H1 (cell line): ENCODE data around the gene SLC39A11. TPM values are rescaled to one million over a fixed set of nuclear protein-coding genes. Genes with fewer than 3 reads are reported as not detected.

ENCODE experiments used
- ASH2L ChIP-seq: fragments of 200-600, 300-600 bp; sonication (generic); IDR thresholded peaks from one replicate; pipeline ENCODE4 v1.7.1; 2017; ENCODE audit warnings: low read length
- RBBP5 ChIP-seq: IDR thresholded peaks from 2 replicates; pipeline ENCODE4 v1.7.1; 2012; ENCODE audit warnings: low read depth, mild to moderate bottlenecking, inconsistent platforms, low read length, moderate library complexity, borderline replicate concordance
- YY1 ChIP-seq: IDR thresholded peaks from 2 replicates; pipeline ENCODE4 v1.6.1; 2011; ENCODE audit warnings: low read depth, mild to moderate bottlenecking, low read length
- polyA plus RNA-seq, 7 experiments: library from polyadenylated mRNA; depleted of rRNA in 3 of 7; stranded (reverse) in 5 of 7; unstranded in 2 of 7; fragments of >200 nt in 5 of 7; fragments of 200-250 nt in 2 of 7; gene quantifications; 1 replicate in 5 of 7; 2 replicates in 1 of 7; 4 replicates in 1 of 7; pipeline versions ENCODE4 v1.2.1 to v1.2.3, GENCODE V29; 2011 to 2013; ENCODE audit warnings: missing spikeins in 2 of 7, mixed read lengths in 2 of 7
- total RNA-seq: library from RNA; stranded (reverse); fragmentation: NEBNext Ultra II Directional; extraction: Animal tissue kit (Norgen Biotek cat#: 25700); gene quantifications from 2 replicates; pipeline ENCODE4 v1.2.1, GENCODE V29; 2021
- TF ChIP-seq, protein P1 (sequence below): fragments of 300-600 bp; sonication (generic); IDR thresholded peaks from 2 replicates; pipeline ENCODE4 v1.7.1; 2012; ENCODE audit warnings: low read length, moderate library complexity, mild to moderate bottlenecking, inconsistent platforms; ENCODE audit not compliant: insufficient replicate concordance
- TF ChIP-seq, protein P2 (sequence below): IDR thresholded peaks from 2 replicates; pipeline ENCODE4 v1.6.1; 2011; ENCODE audit warnings: low read depth, mild to moderate bottlenecking, low read length; ENCODE audit not compliant: insufficient read depth

The SLC39A11 gene
- total and polyA plus RNA-seq, 2 of the 8 experiments (the other 6 are each of a cell fraction or from before 2014, with no cell fraction given) = 12.2 to 19.6 TPM

DNA sequence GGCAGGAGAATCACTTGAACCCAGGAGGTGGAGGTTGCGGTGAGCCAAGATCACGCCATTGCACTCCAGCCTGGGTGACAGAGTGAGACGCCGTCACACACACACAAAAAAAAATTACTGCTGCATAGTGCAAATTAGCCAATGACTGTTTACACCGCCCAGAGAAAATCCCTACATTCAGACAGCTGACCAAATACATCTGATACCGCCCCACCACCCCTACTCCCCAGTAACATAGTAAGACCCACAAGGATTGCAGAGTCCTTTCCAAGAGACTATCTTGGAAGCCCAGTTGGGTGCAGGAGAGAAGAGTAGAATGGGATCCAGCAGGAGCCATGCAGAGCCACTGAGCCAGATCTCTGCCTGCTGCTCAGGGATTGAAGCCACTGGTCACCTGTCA, 63.5 kb downstream of the SLC39A11 start (continued):
- TF ChIP-seq, protein P1, sequence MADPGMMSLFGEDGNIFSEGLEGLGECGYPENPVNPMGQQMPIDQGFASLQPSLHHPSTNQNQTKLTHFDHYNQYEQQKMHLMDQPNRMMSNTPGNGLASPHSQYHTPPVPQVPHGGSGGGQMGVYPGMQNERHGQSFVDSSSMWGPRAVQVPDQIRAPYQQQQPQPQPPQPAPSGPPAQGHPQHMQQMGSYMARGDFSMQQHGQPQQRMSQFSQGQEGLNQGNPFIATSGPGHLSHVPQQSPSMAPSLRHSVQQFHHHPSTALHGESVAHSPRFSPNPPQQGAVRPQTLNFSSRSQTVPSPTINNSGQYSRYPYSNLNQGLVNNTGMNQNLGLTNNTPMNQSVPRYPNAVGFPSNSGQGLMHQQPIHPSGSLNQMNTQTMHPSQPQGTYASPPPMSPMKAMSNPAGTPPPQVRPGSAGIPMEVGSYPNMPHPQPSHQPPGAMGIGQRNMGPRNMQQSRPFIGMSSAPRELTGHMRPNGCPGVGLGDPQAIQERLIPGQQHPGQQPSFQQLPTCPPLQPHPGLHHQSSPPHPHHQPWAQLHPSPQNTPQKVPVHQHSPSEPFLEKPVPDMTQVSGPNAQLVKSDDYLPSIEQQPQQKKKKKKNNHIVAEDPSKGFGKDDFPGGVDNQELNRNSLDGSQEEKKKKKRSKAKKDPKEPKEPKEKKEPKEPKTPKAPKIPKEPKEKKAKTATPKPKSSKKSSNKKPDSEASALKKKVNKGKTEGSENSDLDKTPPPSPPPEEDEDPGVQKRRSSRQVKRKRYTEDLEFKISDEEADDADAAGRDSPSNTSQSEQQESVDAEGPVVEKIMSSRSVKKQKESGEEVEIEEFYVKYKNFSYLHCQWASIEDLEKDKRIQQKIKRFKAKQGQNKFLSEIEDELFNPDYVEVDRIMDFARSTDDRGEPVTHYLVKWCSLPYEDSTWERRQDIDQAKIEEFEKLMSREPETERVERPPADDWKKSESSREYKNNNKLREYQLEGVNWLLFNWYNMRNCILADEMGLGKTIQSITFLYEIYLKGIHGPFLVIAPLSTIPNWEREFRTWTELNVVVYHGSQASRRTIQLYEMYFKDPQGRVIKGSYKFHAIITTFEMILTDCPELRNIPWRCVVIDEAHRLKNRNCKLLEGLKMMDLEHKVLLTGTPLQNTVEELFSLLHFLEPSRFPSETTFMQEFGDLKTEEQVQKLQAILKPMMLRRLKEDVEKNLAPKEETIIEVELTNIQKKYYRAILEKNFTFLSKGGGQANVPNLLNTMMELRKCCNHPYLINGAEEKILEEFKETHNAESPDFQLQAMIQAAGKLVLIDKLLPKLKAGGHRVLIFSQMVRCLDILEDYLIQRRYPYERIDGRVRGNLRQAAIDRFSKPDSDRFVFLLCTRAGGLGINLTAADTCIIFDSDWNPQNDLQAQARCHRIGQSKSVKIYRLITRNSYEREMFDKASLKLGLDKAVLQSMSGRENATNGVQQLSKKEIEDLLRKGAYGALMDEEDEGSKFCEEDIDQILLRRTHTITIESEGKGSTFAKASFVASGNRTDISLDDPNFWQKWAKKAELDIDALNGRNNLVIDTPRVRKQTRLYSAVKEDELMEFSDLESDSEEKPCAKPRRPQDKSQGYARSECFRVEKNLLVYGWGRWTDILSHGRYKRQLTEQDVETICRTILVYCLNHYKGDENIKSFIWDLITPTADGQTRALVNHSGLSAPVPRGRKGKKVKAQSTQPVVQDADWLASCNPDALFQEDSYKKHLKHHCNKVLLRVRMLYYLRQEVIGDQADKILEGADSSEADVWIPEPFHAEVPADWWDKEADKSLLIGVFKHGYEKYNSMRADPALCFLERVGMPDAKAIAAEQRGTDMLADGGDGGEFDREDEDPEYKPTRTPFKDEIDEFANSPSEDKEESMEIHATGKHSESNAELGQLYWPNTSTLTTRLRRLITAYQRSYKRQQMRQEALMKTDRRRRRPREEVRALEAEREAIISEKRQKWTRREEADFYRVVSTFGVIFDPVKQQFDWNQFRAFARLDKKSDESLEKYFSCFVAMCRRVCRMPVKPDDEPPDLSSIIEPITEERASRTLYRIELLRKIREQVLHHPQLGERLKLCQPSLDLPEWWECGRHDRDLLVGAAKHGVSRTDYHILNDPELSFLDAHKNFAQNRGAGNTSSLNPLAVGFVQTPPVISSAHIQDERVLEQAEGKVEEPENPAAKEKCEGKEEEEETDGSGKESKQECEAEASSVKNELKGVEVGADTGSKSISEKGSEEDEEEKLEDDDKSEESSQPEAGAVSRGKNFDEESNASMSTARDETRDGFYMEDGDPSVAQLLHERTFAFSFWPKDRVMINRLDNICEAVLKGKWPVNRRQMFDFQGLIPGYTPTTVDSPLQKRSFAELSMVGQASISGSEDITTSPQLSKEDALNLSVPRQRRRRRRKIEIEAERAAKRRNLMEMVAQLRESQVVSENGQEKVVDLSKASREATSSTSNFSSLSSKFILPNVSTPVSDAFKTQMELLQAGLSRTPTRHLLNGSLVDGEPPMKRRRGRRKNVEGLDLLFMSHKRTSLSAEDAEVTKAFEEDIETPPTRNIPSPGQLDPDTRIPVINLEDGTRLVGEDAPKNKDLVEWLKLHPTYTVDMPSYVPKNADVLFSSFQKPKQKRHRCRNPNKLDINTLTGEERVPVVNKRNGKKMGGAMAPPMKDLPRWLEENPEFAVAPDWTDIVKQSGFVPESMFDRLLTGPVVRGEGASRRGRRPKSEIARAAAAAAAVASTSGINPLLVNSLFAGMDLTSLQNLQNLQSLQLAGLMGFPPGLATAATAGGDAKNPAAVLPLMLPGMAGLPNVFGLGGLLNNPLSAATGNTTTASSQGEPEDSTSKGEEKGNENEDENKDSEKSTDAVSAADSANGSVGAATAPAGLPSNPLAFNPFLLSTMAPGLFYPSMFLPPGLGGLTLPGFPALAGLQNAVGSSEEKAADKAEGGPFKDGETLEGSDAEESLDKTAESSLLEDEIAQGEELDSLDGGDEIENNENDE = no peak
- TF ChIP-seq ASH2L (no peak), YY1 (no peak), RBBP5 (no peak)
- TF ChIP-seq, protein P2, sequence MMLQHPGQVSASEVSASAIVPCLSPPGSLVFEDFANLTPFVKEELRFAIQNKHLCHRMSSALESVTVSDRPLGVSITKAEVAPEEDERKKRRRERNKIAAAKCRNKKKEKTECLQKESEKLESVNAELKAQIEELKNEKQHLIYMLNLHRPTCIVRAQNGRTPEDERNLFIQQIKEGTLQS = no peak
